ENCODE data around the gene SPEM1.

SPEM1 gene

GRCh38 chr17:7425756-7426155 lies 5.6 kb downstream of the SPEM1 start:
- TF ChIP-seq POLR2A (IDR thresholded peaks at IDR 0.05; ENCODE audit: low read depth, low read length) = no peak
- no peak for TF ChIP-seq SPI1 (IDR thresholded peaks at IDR 0.05; ENCODE audit: low read depth, low read length)
- TF ChIP-seq TAF1 (IDR thresholded peaks at IDR 0.05; ENCODE audit: low read depth, low read length) = no peak
- no peak for TF ChIP-seq PAX5 (IDR thresholded peaks at IDR 0.05; ENCODE audit: insufficient read depth, low read length, severe bottlenecking)
- TF ChIP-seq POLR2AphosphoS5 (IDR thresholded peaks at IDR 0.05; ENCODE audit: low read depth, low read length) = no peak
- TF ChIP-seq POU2F2 (IDR thresholded peaks at IDR 0.05; ENCODE audit: low read depth, low read length) = no peak
- DNase-seq (ENCODE audit: insufficient read length, low spot score) (no peak), FAIRE-seq (no peak)

- TF ChIP-seq PAX5 (IDR thresholded peaks at IDR 0.05; ENCODE audit: insufficient read depth, low read length, severe bottlenecking) (no peak), POU2F2 (IDR thresholded peaks at IDR 0.05; ENCODE audit: low read depth, low read length) (no peak), TAF1 (IDR thresholded peaks at IDR 0.05; ENCODE audit: low read depth, low read length) (no peak), POLR2A (IDR thresholded peaks at IDR 0.05; ENCODE audit: low read depth, low read length) (no peak), POLR2AphosphoS5 (IDR thresholded peaks at IDR 0.05; ENCODE audit: low read depth, low read length) (no peak), SPI1 (IDR thresholded peaks at IDR 0.05; ENCODE audit: low read depth, low read length) (no peak)
- DNase-seq (ENCODE audit: insufficient read length, low spot score) (no peak), FAIRE-seq (no peak)
Observed at GRCh38 chr17:7426203-7426863, 6.2 kb downstream of the SPEM1 start.

GRCh38 chr17:7426896-7427489 lies 6.9 kb downstream of the SPEM1 start:
- DNase-seq (ENCODE audit: insufficient read length, low spot score) (no peak), FAIRE-seq (no peak)
- TF ChIP-seq TAF1 (IDR thresholded peaks at IDR 0.05; ENCODE audit: low read depth, low read length) = no peak
- no peak for TF ChIP-seq POU2F2 (IDR thresholded peaks at IDR 0.05; ENCODE audit: low read depth, low read length)
- no peak for TF ChIP-seq POLR2AphosphoS5 (IDR thresholded peaks at IDR 0.05; ENCODE audit: low read depth, low read length)
- TF ChIP-seq POLR2A (IDR thresholded peaks at IDR 0.05; ENCODE audit: low read depth, low read length) = no peak
- no peak for TF ChIP-seq SPI1 (IDR thresholded peaks at IDR 0.05; ENCODE audit: low read depth, low read length)
- no peak for TF ChIP-seq PAX5 (IDR thresholded peaks at IDR 0.05; ENCODE audit: insufficient read depth, low read length, severe bottlenecking)

GRCh38 chr17:7427549-7427948 lies 7.4 kb downstream of the SPEM1 start:
- no peak for FAIRE-seq
- DNase-seq (ENCODE audit: insufficient read length, low spot score) = no peak
- no peak for TF ChIP-seq POLR2AphosphoS5 (IDR thresholded peaks at IDR 0.05; ENCODE audit: low read depth, low read length)
- no peak for TF ChIP-seq POU2F2 (IDR thresholded peaks at IDR 0.05; ENCODE audit: low read depth, low read length)
- no peak for TF ChIP-seq POLR2A (IDR thresholded peaks at IDR 0.05; ENCODE audit: low read depth, low read length)
- TF ChIP-seq PAX5 (IDR thresholded peaks at IDR 0.05; ENCODE audit: insufficient read depth, low read length, severe bottlenecking) = no peak
- no peak for TF ChIP-seq TAF1 (IDR thresholded peaks at IDR 0.05; ENCODE audit: low read depth, low read length)
- no peak for TF ChIP-seq SPI1 (IDR thresholded peaks at IDR 0.05; ENCODE audit: low read depth, low read length)

GRCh38 chr17:7428557-7428956 lies 8.4 kb downstream of the SPEM1 start, which contains the start of gene SPEM3:
TSS of gene SPEM3 (plus strand) at chr17:7428857. CDS start at chr17:7428903, 46 bp downstream.
- DNase-seq (ENCODE audit: insufficient read length, low spot score) = no peak
- FAIRE-seq = no peak
- TF ChIP-seq POLR2A (IDR thresholded peaks at IDR 0.05; ENCODE audit: low read depth, low read length) (no peak), SPI1 (IDR thresholded peaks at IDR 0.05; ENCODE audit: low read depth, low read length) (no peak), PAX5 (IDR thresholded peaks at IDR 0.05; ENCODE audit: insufficient read depth, low read length, severe bottlenecking) (no peak), TAF1 (IDR thresholded peaks at IDR 0.05; ENCODE audit: low read depth, low read length) (no peak), POU2F2 (IDR thresholded peaks at IDR 0.05; ENCODE audit: low read depth, low read length) (no peak), POLR2AphosphoS5 (IDR thresholded peaks at IDR 0.05; ENCODE audit: low read depth, low read length) (no peak)

GRCh38 chr17:7429722-7430121 lies 9.6 kb downstream of the SPEM1 start:
- TF ChIP-seq POLR2A (IDR thresholded peaks at IDR 0.05; ENCODE audit: low read depth, low read length) = no peak
- TF ChIP-seq POLR2AphosphoS5 (IDR thresholded peaks at IDR 0.05; ENCODE audit: low read depth, low read length) = no peak
- TF ChIP-seq TAF1 (IDR thresholded peaks at IDR 0.05; ENCODE audit: low read depth, low read length) = no peak
- TF ChIP-seq PAX5 (IDR thresholded peaks at IDR 0.05; ENCODE audit: insufficient read depth, low read length, severe bottlenecking) = no peak
- TF ChIP-seq POU2F2 (IDR thresholded peaks at IDR 0.05; ENCODE audit: low read depth, low read length) = no peak
- TF ChIP-seq SPI1 (IDR thresholded peaks at IDR 0.05; ENCODE audit: low read depth, low read length) = no peak
- no peak for DNase-seq (ENCODE audit: insufficient read length, low spot score)
- FAIRE-seq = no peak

- FAIRE-seq = no peak
- TF ChIP-seq POU2F2 (IDR thresholded peaks at IDR 0.05; ENCODE audit: low read depth, low read length) (no peak), SPI1 (IDR thresholded peaks at IDR 0.05; ENCODE audit: low read depth, low read length) (no peak), POLR2A (IDR thresholded peaks at IDR 0.05; ENCODE audit: low read depth, low read length) (no peak), PAX5 (IDR thresholded peaks at IDR 0.05; ENCODE audit: insufficient read depth, low read length, severe bottlenecking) (no peak), TAF1 (IDR thresholded peaks at IDR 0.05; ENCODE audit: low read depth, low read length) (no peak), POLR2AphosphoS5 (IDR thresholded peaks at IDR 0.05; ENCODE audit: low read depth, low read length) (no peak)
- no peak for DNase-seq (ENCODE audit: insufficient read length, low spot score)
Observed at GRCh38 chr17:7431231-7431630, 11.1 kb downstream of the SPEM1 start.

GRCh38 chr17:7432296-7432695 lies 12.2 kb downstream of the SPEM1 start:
- FAIRE-seq (no peak), DNase-seq (ENCODE audit: insufficient read length, low spot score) (no peak)
- TF ChIP-seq POLR2AphosphoS5 (IDR thresholded peaks at IDR 0.05; ENCODE audit: low read depth, low read length) = no peak
- no peak for TF ChIP-seq SPI1 (IDR thresholded peaks at IDR 0.05; ENCODE audit: low read depth, low read length)
- TF ChIP-seq POLR2A (IDR thresholded peaks at IDR 0.05; ENCODE audit: low read depth, low read length) = no peak
- TF ChIP-seq POU2F2 (IDR thresholded peaks at IDR 0.05; ENCODE audit: low read depth, low read length) = no peak
- TF ChIP-seq PAX5 (IDR thresholded peaks at IDR 0.05; ENCODE audit: insufficient read depth, low read length, severe bottlenecking) = no peak
- TF ChIP-seq TAF1 (IDR thresholded peaks at IDR 0.05; ENCODE audit: low read depth, low read length) = no peak

All from GM12891 (cell line).